GM13976 (cell line): ENCODE measurements around the gene FYB1.

ENCODE experiments used
- DNase-seq: peaks from one replicate; pipeline ENCODE4 v3.0.0; 2012; ENCODE audit warnings: low spot score
- CTCF ChIP-seq: IDR thresholded peaks from 2 replicates; pipeline ENCODE4 v1.5.1; 2012; ENCODE audit warnings: borderline replicate concordance, mild to moderate bottlenecking; ENCODE audit not compliant: insufficient read depth; ENCODE audit errors: extremely low read depth, missing control alignments, control extremely low read depth
- in situ Hi-C: fragments of 300-500 bp; cut with MboI; formaldehyde crosslinking; loops from one replicate; pipeline ENCODE4 v1.12.0; 2022; ENCODE audit warnings: low sequenced_read_pairs, mixed read lengths, inconsistent platforms; ENCODE audit not compliant: unreplicated experiment

Gene FYB1

GRCh38 chr5:39113354-39113953 is 105.9 kb downstream of the FYB1 start:
- DNase-seq: no peak
- no peak for TF ChIP-seq CTCF
- in situ Hi-C loops: no loop called here

GRCh38 chr5:39109606-39110005 is 109.8 kb downstream of the FYB1 start:
- no peak for DNase-seq
- in situ Hi-C loops: no loop called here
- no peak for TF ChIP-seq CTCF

GRCh38 chr5:39108987-39109386 is 110.4 kb downstream of the FYB1 start:
- in situ Hi-C loops: no loop called here
- no peak for TF ChIP-seq CTCF
- DNase-seq: no peak

GRCh38 chr5:39107350-39107749 is 112.0 kb downstream of the FYB1 start:
- no peak for DNase-seq
- TF ChIP-seq CTCF: no peak
- in situ Hi-C loops: no loop called here

- DNase-seq: no peak
- in situ Hi-C loops: no loop called here
- no peak for TF ChIP-seq CTCF
Observed at GRCh38 chr5:39106322-39106721, 113.0 kb downstream of the FYB1 start.

- in situ Hi-C loops: no loop called here
Observed at GRCh38 chr5:39104221-39104620, 115.1 kb downstream of the FYB1 start.

More at GRCh38 chr5:39104221-39104620, 115.1 kb downstream of the FYB1 start:
- no peak for TF ChIP-seq CTCF
- no peak for DNase-seq
